K562 (cell line): ENCODE measurements around the gene AEN. TPM values are rescaled to one million over a fixed set of nuclear protein-coding genes. Genes with fewer than 3 reads are reported as not detected.
A peak's percentile ranks its signal among the peaks of the same experiment; 100 is the strongest.

Experiments used
- CREB1 ChIP-seq, 2 experiments: sonication (generic) in 1 of 2; formaldehyde crosslinking in 1 of 2; IDR thresholded peaks; 2 replicates each; pipeline versions ENCODE4 v1.6.1 to v1.8.0; 2012 to 2022; ENCODE audit warnings: inconsistent platforms in 1 of 2, mild to moderate bottlenecking in 1 of 2, missing genetic modification reagents in 1 of 2, moderate library complexity in 1 of 2
- CREB3 ChIP-seq: fragments of 450-650 bp; conservative IDR thresholded peaks from 2 replicates; pipeline ENCODE4 v1.6.1; 2016; ENCODE audit warnings: missing genetic modification characterization, low read depth, mild to moderate bottlenecking, missing compliant biosample characterization, moderate library complexity
- CREM ChIP-seq: IDR thresholded peaks from 2 replicates; pipeline ENCODE4 v1.6.1; 2014; ENCODE audit warnings: antibody characterized with exemption, low read depth
- ETV6 ChIP-seq, 3 experiments: fragments of 150-350 bp in 1 of 3; sonication (generic) in 1 of 3; formaldehyde crosslinking in 1 of 3; IDR thresholded peaks; 2 replicates each; pipeline versions ENCODE4 v1.6.1 to v1.8.0; 2014 to 2022; ENCODE audit warnings: borderline replicate concordance in 2 of 3, low read depth in 2 of 3, antibody characterized with exemption in 1 of 3, low read length in 1 of 3, mild to moderate bottlenecking in 1 of 3, missing genetic modification reagents in 1 of 3
- GABPB1 ChIP-seq: sonication (generic); formaldehyde crosslinking; IDR thresholded peaks from 2 replicates; pipeline ENCODE4 v1.8.0; 2022; ENCODE audit warnings: mild to moderate bottlenecking, missing genetic modification reagents
- GATAD2B ChIP-seq: fragments of 450-650 bp; IDR thresholded peaks from 2 replicates; pipeline ENCODE4 v1.6.1; 2017; ENCODE audit warnings: mild to moderate bottlenecking, borderline replicate concordance
- HMBOX1 ChIP-seq: sonication (generic); IDR thresholded peaks from 2 replicates; pipeline ENCODE4 v1.6.1; 2016
- KLF13 ChIP-seq: fragments of 450-650 bp; IDR thresholded peaks from 2 replicates; pipeline ENCODE4 v1.6.1; 2016; ENCODE audit warnings: missing genetic modification characterization, low read depth, mild to moderate bottlenecking, missing compliant biosample characterization, moderate library complexity, borderline replicate concordance
- MAZ ChIP-seq, 2 experiments: fragments of 450-650 bp in 1 of 2; sonication (generic) in 1 of 2; formaldehyde crosslinking; IDR thresholded peaks in 1 of 2; conservative IDR thresholded peaks in 1 of 2; 2 replicates each; pipeline versions ENCODE4 v1.4.0 to v1.5.0; 2020; ENCODE audit warnings: mild to moderate bottlenecking in 1 of 2, missing genetic modification reagents in 1 of 2
- MXD1 ChIP-seq: fragments of 250-450 bp; sonication (Bioruptor Pico); IDR thresholded peaks from 2 replicates; pipeline ENCODE4 v1.8.0; 2021; ENCODE audit warnings: borderline replicate concordance, mild to moderate bottlenecking, moderate library complexity; ENCODE audit not compliant: poor library complexity, severe bottlenecking
- PKNOX1 ChIP-seq: fragments of 450-650 bp; IDR thresholded peaks from 2 replicates; pipeline ENCODE4 v1.6.1; 2016
- RBM39 ChIP-seq: fragments of 200-400 bp; formaldehyde crosslinking; optimal IDR thresholded peaks from 2 replicates; pipeline ENCODE3; 2018; ENCODE audit warnings: low read depth, low read length
- SMAD4 ChIP-seq: fragments of 250-450 bp; sonication (Bioruptor Pico); conservative IDR thresholded peaks from 2 replicates; pipeline ENCODE4 v1.8.0; 2021; ENCODE audit warnings: inconsistent platforms, mild to moderate bottlenecking, moderate library complexity
- SP1 ChIP-seq: sonication (generic); formaldehyde crosslinking; IDR thresholded peaks from 2 replicates; pipeline ENCODE4 v1.8.1; 2022; ENCODE audit warnings: mild to moderate bottlenecking, missing genetic modification reagents
- TRIM25 ChIP-seq: fragments of 450-650 bp; IDR thresholded peaks from 2 replicates; pipeline ENCODE4 v1.7.0; 2016; ENCODE audit warnings: borderline replicate concordance
- ZBTB9 ChIP-seq: fragments of 450-650 bp; formaldehyde crosslinking; IDR thresholded peaks from 2 replicates; pipeline ENCODE4 v1.4.0; 2020; ENCODE audit warnings: mild to moderate bottlenecking, moderate library complexity
- ZNF124 ChIP-seq: sonication (generic); formaldehyde crosslinking; IDR thresholded peaks from 2 replicates; pipeline ENCODE4 v1.8.1; 2022; ENCODE audit warnings: missing genetic modification reagents
- ZNF707 ChIP-seq: fragments of 250-450 bp; sonication (Bioruptor Pico); conservative IDR thresholded peaks from 2 replicates; pipeline ENCODE4 v1.8.0; 2022; ENCODE audit warnings: inconsistent platforms, mild to moderate bottlenecking, moderate library complexity
- polyA plus RNA-seq, 8 experiments: library from polyadenylated mRNA; depleted of rRNA in 4 of 8; stranded (reverse) in 5 of 8; unstranded in 3 of 8; fragments of >200 nt; fragmentation: Nextera tagmentation in 2 of 8; fragmentation: Illumina TruSeq in 1 of 8; extraction: Ambion mirVana in 2 of 8; extraction: Trizol in 1 of 8; gene quantifications; 2 replicates each; pipeline versions ENCODE4 v1.2.1 to v1.2.3, GENCODE V29; 2011 to 2014; ENCODE audit warnings: inconsistent platforms in 1 of 8, missing spikeins in 1 of 8
- total RNA-seq, 7 experiments: library from RNA; depleted of rRNA in 6 of 7; stranded (reverse); fragments of >200 nt in 6 of 7; fragmentation: Illumina TruSeq in 2 of 7; extraction: Trizol in 2 of 7; gene quantifications; 2 replicates each; pipeline versions ENCODE4 v1.2.1 to v1.2.3, GENCODE V29; 2011 to 2021; ENCODE audit warnings: low replicate concordance in 1 of 7

AEN gene
- total and polyA plus RNA-seq, 9 of the 15 experiments (the other 6 are each of a cell fraction or from before 2014, with no cell fraction given), result 9.0 to 51.0 (median 32.8) TPM

GRCh38 chr15:88620995-88621772 lies at the start of gene AEN (continued):
- TF ChIP-seq CREB3 (tag), result no peak
- TF ChIP-seq CREB1 (IDR thresholded peaks at IDR 0.05), result peak; percentile 18; the same call in 1 of the 2 replicates
- TF ChIP-seq CREB1 (CRISPR knock-in tag; IDR thresholded peaks at IDR 0.05), result peak; percentile 32; the same call in 1 of the 2 replicates
- 0 out of 2 replicates have a peak, but pooled peaks have one; percentile 33 for TF ChIP-seq KLF13
- peak; percentile 82 for TF ChIP-seq SP1
- peak; percentile 68 for TF ChIP-seq GABPB1 (CRISPR knock-in tag)
- TF ChIP-seq ZNF124, result no peak
- no peak for TF ChIP-seq RBM39
- no peak for TF ChIP-seq ZNF707 (CRISPR knock-in tag)
- TF ChIP-seq ETV6 (IDR thresholded peaks at IDR 0.05; ENCODE audit: borderline replicate concordance in 1 of 2, low read depth in 2 of 2, low read length in 1 of 2), result no peak
- TF ChIP-seq ETV6 (CRISPR knock-in tag; IDR thresholded peaks at IDR 0.05; ENCODE audit: borderline replicate concordance), result peak; percentile 87; the same call in 1 of the 2 replicates
- TF ChIP-seq GATAD2B, result 0 out of 2 replicates have a peak, but pooled peaks have one; percentile 33
- peak; percentile 77 for TF ChIP-seq SMAD4 (CRISPR knock-in tag)
- no peak for TF ChIP-seq ZBTB9 (CRISPR knock-in tag)
- peak; percentile 95 for TF ChIP-seq MXD1 (CRISPR knock-in tag)
- TF ChIP-seq PKNOX1, result peak; percentile 31; the same call in 1 of the 2 replicates
- TF ChIP-seq MAZ (CRISPR knock-in tag; conservative IDR thresholded peaks at IDR 0.05 in 1 of 2, IDR thresholded peaks at IDR 0.05 in 1 of 2), result peak; percentile 58 to 67; a peak in 2 of 4 replicates
- no peak for TF ChIP-seq TRIM25
- TF ChIP-seq HMBOX1, result no peak
- TF ChIP-seq CREM, result peak; percentile 37; the same call in 1 of the 2 replicates
